Measurements from ENCODE around the gene ATG2A. TPM values are rescaled to one million over a fixed set of nuclear protein-coding genes. Genes with fewer than 3 reads are reported as not detected.

ATG2A gene
- polyA plus RNA-seq, 1 donor (not counting 4 experiments of a cell fraction or from before 2014, with no cell fraction given), result 2.4 TPM

GRCh38 chr11:64845129-64845775 is 71.8 kb downstream of the ATG2A start:
- DNase-seq (ENCODE audit: low read depth, low spot score), result no peak
- TF ChIP-seq CTCF (optimal IDR thresholded peaks at IDR 0.05 in 1 of 3, IDR thresholded peaks at IDR 0.05 in 1 of 3, conservative IDR thresholded peaks at IDR 0.05 in 1 of 3; ENCODE audit: extremely low read depth in 1 of 3, insufficient read depth in 2 of 3, low read length in 3 of 3) (no peak), EZH2 (IDR thresholded peaks at IDR 0.05; ENCODE audit: low read length) (no peak)
- Histone ChIP-seq H3K79me2 (ENCODE audit: control insufficient read depth, insufficient read depth, low read length) (peaks cover 13% of the 10 kb centered on the region), H3K4me3 (ENCODE audit: control insufficient read depth in 2 of 3, extremely low read depth in 1 of 3, insufficient read depth in 2 of 3, low read depth in 1 of 3, low read length in 3 of 3) (peak overlapping the region; percentile 31 to 85 (median 58)), H2AFZ (ENCODE audit: control insufficient read depth, low read length) (peak overlapping the region; percentile 54), H3K27ac (ENCODE audit: control insufficient read depth, insufficient read depth, low read length) (peak overlapping the region; percentile 68), H3K9ac (ENCODE audit: control insufficient read depth, extremely low read depth, insufficient read depth, low read length) (peak overlapping the region; percentile 71), H3K27me3 (ENCODE audit: control insufficient read depth, extremely low read depth, insufficient read depth, low read length) (no peaks in the 10 kb centered on the region), H3K36me3 (ENCODE audit: control insufficient read depth in 2 of 2, extremely low read depth in 1 of 2, insufficient read depth in 2 of 2, low read length in 2 of 2) (peaks cover 0 to 4% of the 10 kb centered on the region in 2 experiments), H3K9me1 (ENCODE audit: control insufficient read depth, extremely low read depth, insufficient read depth, low read length) (no peaks in the 10 kb centered on the region), H3K4me2 (ENCODE audit: control insufficient read depth, extremely low read depth, insufficient read depth, low read depth, low read length) (peak overlapping the region; percentile 76), H3K4me1 (ENCODE audit: control insufficient read depth, extremely low read depth, insufficient read depth, low read length) (peaks cover 53% of the 10 kb centered on the region), H3K9me3 (ENCODE audit: control insufficient read depth, low read depth, low read length) (no peaks in the 10 kb centered on the region), H4K20me1 (ENCODE audit: control insufficient read depth, extremely low read depth, insufficient read depth, low read length) (no peaks in the 10 kb centered on the region)
- no peak for FAIRE-seq
- dilution Hi-C loops (cut with MboI; ENCODE audit: extremely low pct_ligation_motif_present, low sequenced_read_pairs), result no loop called here

Small RNA genes within 50 kb of the gene (small RNA-seq; reads per million reads assigned to genes)
- gene MIR6749 (ENCODE audit: insufficient read length in 3 of 3, low read depth in 3 of 3, low replicate concordance in 1 of 3) (0 reads per million in 3 experiments), gene MIR6750 (ENCODE audit: insufficient read length in 3 of 3, low read depth in 3 of 3, low replicate concordance in 1 of 3) (0 reads per million in 3 experiments)

Other genes starting within 250 kb of the ATG2A start
- not detected in 3 replicates for gene NRXN2, start 194.0 kb downstream of the ATG2A start, polyA plus RNA-seq
- gene RASGRP2, start 173.1 kb downstream of the ATG2A start, polyA plus RNA-seq, result 0.35 to 0.49 TPM (median 0.49 TPM) in 3 replicates
- gene PYGM, start 157.2 kb downstream of the ATG2A start, polyA plus RNA-seq, result 0.05 to 0.14 TPM in 2 of 3 replicates, not detected in the other
- 34.3 to 153 TPM (median 54.5 TPM) in 3 replicates for gene SF1, start 138.7 kb downstream of the ATG2A start, polyA plus RNA-seq
- gene MAP4K2, start 114.0 kb downstream of the ATG2A start, polyA plus RNA-seq, result 6.7 to 12.5 TPM (median 10.7 TPM) in 3 replicates
- 14.2 to 19.1 TPM (median 18.2 TPM) in 3 replicates for gene MEN1, start 106.7 kb downstream of the ATG2A start, polyA plus RNA-seq
- gene CDC42BPG, start 72.6 kb downstream of the ATG2A start, polyA plus RNA-seq, result 2.2 to 4.0 TPM (median 2.5 TPM) in 3 replicates
- gene EHD1, start 38.6 kb downstream of the ATG2A start, polyA plus RNA-seq, result 73.9 to 192 TPM (median 75.6 TPM) in 3 replicates
- gene PPP2R5B, start 7.5 kb upstream of the ATG2A start, polyA plus RNA-seq, result 13.7 to 20.6 TPM (median 16.4 TPM) in 3 replicates
- 0.08 TPM in 1 of 3 replicates, not detected in the others for gene GPHA2, start 18.7 kb upstream of the ATG2A start, polyA plus RNA-seq
- 0.09 TPM in 1 of 3 replicates, not detected in the others for gene MAJIN, start 54.9 kb upstream of the ATG2A start, polyA plus RNA-seq
- gene BATF2, start 79.8 kb upstream of the ATG2A start, polyA plus RNA-seq, result 0.09 to 0.10 TPM (median 0.10 TPM) in 3 replicates
- 77.8 to 89.0 TPM (median 77.8 TPM) in 3 replicates for gene ARL2, start 97.0 kb upstream of the ATG2A start, polyA plus RNA-seq
- gene SNX15, start 110.2 kb upstream of the ATG2A start, polyA plus RNA-seq, result 1.8 to 11.2 TPM (median 8.3 TPM) in 3 replicates
- 4.9 to 7.3 TPM (median 5.8 TPM) in 3 replicates for gene SAC3D1, start 124.0 kb upstream of the ATG2A start, polyA plus RNA-seq
- 1.9 to 3.2 TPM (median 2.3 TPM) in 3 replicates for gene NAALADL1, start 141.3 kb upstream of the ATG2A start, polyA plus RNA-seq
- gene CDCA5, start 166.8 kb upstream of the ATG2A start, polyA plus RNA-seq, result 1.9 to 10.4 TPM (median 8.0 TPM) in 3 replicates
- 15.0 to 28.3 TPM (median 18.6 TPM) in 3 replicates for gene ZFPL1, start 167.0 kb upstream of the ATG2A start, polyA plus RNA-seq
- gene VPS51, start 179.0 kb upstream of the ATG2A start, polyA plus RNA-seq, result 28.8 to 64.0 TPM (median 43.1 TPM) in 3 replicates
- gene TM7SF2, start 194.7 kb upstream of the ATG2A start, polyA plus RNA-seq, result 9.7 to 12.6 TPM (median 10.7 TPM) in 3 replicates
- gene ZNHIT2, start 200.5 kb upstream of the ATG2A start, polyA plus RNA-seq, result 2.6 to 6.6 TPM (median 3.4 TPM) in 3 replicates
- gene FAU, start 204.9 kb upstream of the ATG2A start, polyA plus RNA-seq, result 328 to 452 TPM (median 425 TPM) in 3 replicates
- 46.3 to 67.7 TPM (median 49.6 TPM) in 3 replicates for gene MRPL49, start 205.1 kb upstream of the ATG2A start, polyA plus RNA-seq
- 10.0 to 25.4 TPM (median 10.8 TPM) in 3 replicates for gene SYVN1, start 217.3 kb upstream of the ATG2A start, polyA plus RNA-seq

Data from keratinocyte (primary cell).